IMR-90 (cell line): Measurements from ENCODE around the gene PTX3.

ENCODE experiments used
- BHLHE40 ChIP-seq: fragments of 150-350 bp; IDR thresholded peaks from 2 replicates; pipeline ENCODE4 v1.6.1; 2016; ENCODE audit warnings: mild to moderate bottlenecking, low read depth, low read length
- CEBPB ChIP-seq: IDR thresholded peaks from 2 replicates; pipeline ENCODE4 v1.6.1; 2012; ENCODE audit warnings: low read depth, low read length, improper control_type of control experiment
- CHD1 ChIP-seq: IDR thresholded peaks from 2 replicates; pipeline ENCODE4 v1.6.1; 2012; ENCODE audit warnings: low read depth, low read length, improper control_type of control experiment
- CTCF ChIP-seq: conservative IDR thresholded peaks from 2 replicates; pipeline ENCODE4 v1.5.1; 2012; ENCODE audit warnings: mild to moderate bottlenecking, low read depth, low read length, improper control_type of control experiment
- ELK1 ChIP-seq: fragments of 150-350 bp; IDR thresholded peaks from 2 replicates; pipeline ENCODE4 v1.6.1; 2016; ENCODE audit warnings: low read depth, mild to moderate bottlenecking, low read length, moderate library complexity, borderline replicate concordance
- FOS ChIP-seq: fragments of 150-350 bp; IDR thresholded peaks from 2 replicates; pipeline ENCODE4 v1.6.1; 2016; ENCODE audit warnings: low read depth, low read length
- MAFK ChIP-seq: IDR thresholded peaks from 2 replicates; pipeline ENCODE4 v1.6.1; 2012; ENCODE audit warnings: low read depth, low read length, improper control_type of control experiment
- MXI1 ChIP-seq: IDR thresholded peaks from 2 replicates; pipeline ENCODE4 v1.6.1; 2012; ENCODE audit warnings: low read depth, mild to moderate bottlenecking, low read length, moderate library complexity, borderline replicate concordance
- POLR2A ChIP-seq: IDR thresholded peaks from 2 replicates; pipeline ENCODE4 v1.6.1; 2012; ENCODE audit warnings: mild to moderate bottlenecking, low read depth, low read length
- RAD21 ChIP-seq: IDR thresholded peaks from 2 replicates; pipeline ENCODE4 v1.6.1; 2012; ENCODE audit warnings: low read length, improper control_type of control experiment
- RCOR1 ChIP-seq: IDR thresholded peaks from 2 replicates; pipeline ENCODE4 v1.6.1; 2012; ENCODE audit warnings: mild to moderate bottlenecking, low read length, improper control_type of control experiment; ENCODE audit not compliant: insufficient replicate concordance
- RFX5 ChIP-seq: IDR thresholded peaks from 2 replicates; pipeline ENCODE4 v1.8.0; 2012; ENCODE audit warnings: low read depth, mild to moderate bottlenecking, low read length, moderate library complexity
- SMC3 ChIP-seq: fragments of 150-350 bp; IDR thresholded peaks from 2 replicates; pipeline ENCODE4 v1.6.1; 2016; ENCODE audit warnings: low read depth, mild to moderate bottlenecking, antibody characterized with exemption, low read length, moderate library complexity
- USF2 ChIP-seq: fragments of 150-350 bp; IDR thresholded peaks from 2 replicates; pipeline ENCODE4 v1.6.1; 2017; ENCODE audit warnings: mild to moderate bottlenecking, antibody characterized with exemption, low read length, low read depth

GRCh38 chr3:157423337-157423736 is 13.3 kb upstream of the PTX3 start:
- TF ChIP-seq USF2 (no peak), CTCF (no peak), POLR2A (no peak), BHLHE40 (no peak), SMC3 (no peak), RAD21 (no peak), RFX5 (no peak), RCOR1 (no peak), CEBPB (no peak), CHD1 (no peak), MAFK (no peak), ELK1 (no peak), FOS (no peak), MXI1 (no peak)
